NCI-H345 (cell line): ENCODE measurements around the gene SPATA16.
"Not testable (repeated sequence)": the region's sequence is repeated elsewhere in the genome, so short reads cannot be mapped to it uniquely, and the experiment has no call there.

Experiments used
- DNase-seq: peaks from one replicate; lab custom pipeline; 2025; lab: John Stamatoyannopoulos, UW

The SPATA16 gene

DNA sequence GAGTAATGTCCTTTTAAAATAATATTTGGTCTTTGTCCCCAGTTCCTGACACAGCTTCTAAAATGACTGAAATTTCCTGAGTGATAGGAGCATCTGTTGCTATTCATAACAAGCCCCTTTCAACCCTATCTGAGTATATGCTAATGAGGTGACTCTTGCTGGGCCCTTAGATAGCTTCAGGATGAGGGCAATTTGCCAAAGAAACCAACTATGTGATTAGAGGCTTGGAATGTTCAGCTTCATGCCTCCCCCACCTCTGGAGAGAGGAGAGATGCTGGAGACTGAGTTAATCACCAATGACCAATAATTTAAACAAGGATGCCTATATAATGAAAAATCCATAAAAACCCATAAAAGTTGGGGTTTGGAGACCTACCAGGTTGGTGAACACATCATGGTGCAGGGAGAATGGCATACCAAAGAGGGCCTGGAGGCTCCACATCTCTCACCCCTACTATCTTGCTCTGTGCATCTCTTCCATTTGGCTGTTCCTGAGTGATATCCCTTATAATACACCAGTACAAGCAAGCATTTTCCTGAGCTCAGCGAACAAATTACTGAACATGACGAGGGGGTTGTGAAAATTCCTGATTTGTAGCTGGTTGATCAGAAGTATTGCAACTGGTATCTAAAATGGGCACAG is 201.3 kb downstream of the SPATA16 start:
- DNase-seq: no peak

DNA sequence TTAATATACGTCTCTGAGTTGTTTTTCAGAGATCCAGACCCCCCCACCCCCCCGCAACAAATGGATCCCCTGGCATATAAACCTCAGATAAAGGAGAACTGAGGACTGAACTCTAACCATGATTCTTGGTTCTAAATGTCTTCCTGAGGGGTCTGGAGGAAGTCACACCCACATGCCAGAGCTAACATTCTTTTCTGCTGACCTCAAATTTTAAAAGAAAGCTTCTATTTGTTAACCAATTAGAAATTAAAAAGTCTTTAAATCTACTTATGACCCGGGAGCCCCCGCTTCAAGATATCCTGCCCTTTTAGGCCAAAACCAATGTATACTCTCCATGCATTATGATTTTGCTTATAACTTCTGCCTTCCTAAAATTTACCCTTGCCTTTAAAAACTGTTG is 202.2 kb downstream of the SPATA16 start:
- no peak for DNase-seq

DNA sequence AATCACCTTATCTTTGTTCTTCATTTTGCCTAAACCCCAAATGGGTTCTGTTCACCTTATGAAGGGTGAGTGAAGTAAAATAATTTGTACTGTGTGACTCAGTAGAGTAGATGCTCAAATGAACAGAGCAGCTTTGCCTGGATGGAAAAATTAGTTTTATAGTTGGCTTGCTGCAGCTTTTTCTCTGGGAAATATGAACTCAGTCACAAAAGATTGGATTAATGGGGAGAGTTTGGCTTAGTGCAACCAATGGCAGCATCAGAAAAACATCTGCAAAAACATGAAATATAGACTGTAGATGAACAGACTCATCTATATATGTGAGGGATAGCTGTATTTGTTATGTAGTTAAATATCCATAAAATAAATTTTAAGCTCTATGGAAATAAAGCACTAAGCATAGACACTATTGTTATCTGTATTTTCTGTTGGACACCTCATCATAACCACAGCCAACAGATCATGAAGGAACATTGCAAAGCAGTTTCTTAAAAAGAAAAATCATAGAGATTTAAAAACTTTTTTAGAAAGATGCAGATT is 209.2 kb downstream of the SPATA16 start:
- no peak for DNase-seq

DNA sequence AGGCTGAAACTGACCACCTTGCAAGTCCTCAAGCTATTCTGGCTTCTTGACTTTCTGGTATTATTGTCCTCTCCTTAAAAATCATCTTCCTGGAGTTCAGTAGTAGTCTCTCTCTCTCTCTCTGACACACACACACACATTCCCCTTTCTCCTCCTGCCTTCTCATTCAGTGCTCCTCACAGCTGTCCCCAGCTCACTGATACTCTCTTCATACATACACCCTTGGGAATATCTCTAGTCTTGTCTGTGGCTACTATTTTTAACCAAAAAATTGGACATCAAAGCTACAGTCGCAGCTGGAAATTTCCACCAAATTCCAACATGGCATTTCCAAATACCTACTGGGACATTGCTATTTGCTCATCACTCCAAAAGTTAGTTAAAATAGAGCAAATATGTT is 211.6 kb downstream of the SPATA16 start:
- DNase-seq: no peak

DNA sequence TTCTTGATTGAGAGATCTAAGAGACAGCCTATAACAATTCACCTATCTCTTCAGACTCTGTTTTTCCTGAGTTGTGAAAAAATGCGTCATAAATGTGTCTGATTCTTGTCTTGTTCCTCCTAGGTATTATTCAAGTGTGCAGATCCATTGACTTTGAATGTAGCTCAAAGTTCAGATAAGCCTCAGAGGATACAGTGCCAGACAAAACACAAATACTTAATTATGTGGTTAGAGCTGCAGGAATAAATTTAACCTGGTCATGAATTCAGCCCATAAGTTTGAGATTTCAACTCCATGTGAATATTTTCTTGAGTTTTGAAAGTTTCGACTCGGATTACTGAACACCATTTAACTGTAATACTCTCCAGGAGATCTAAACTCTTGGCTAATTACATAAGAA is 216.5 kb downstream of the SPATA16 start:
- DNase-seq: no peak

DNA sequence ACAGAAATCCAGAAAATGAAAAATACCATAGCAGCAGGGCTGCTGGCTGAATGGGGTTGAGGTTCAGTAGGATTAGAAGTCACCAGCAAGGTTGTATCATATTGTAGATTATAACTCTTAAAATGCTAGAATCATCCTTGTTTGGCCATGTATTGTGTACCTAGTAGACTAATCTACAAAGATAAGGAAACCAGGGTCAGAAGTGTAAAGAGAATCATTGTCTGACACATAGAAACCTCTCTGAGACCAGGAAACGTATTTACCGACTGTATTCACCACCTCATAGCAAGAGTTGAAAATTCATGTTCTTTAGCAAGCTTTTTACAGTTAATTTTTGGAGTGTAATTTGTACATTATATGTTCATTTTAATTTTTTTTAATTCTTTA is 221.7 kb downstream of the SPATA16 start:
- DNase-seq: no peak

DNA sequence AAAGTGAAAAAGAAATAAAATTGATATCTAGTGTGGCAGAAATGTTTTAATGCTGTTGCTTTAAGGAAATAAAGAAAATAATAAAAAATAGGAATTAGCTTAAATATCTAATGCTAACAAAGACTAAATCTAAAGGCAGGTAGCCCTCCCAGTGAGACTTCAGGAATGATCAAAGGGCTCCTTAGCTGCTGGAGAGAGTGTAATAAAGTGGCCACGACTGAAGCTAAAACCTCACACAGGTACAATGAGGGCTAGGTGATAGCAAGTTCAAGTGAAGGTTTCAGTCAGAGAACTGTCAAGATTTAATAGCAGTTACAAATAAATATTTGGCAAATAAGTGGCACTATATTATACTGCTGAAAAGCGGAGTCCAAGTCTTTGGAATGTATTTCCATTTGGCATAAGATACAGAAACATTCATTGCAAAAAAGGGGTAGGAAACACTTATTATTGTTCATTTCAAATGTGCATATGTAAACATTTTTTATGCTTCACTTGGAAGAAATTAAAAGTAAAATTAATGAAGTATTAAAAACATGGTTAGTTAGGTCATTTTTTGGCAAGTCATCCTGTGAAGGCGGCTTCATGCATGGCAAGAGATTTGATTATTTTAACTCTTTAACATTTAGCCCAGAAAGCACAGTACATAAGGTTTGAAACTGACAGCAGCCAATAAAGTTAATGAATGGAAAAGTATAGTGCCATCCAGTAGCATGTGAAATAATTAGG is 222.3 kb downstream of the SPATA16 start:
- DNase-seq: no peak

DNA sequence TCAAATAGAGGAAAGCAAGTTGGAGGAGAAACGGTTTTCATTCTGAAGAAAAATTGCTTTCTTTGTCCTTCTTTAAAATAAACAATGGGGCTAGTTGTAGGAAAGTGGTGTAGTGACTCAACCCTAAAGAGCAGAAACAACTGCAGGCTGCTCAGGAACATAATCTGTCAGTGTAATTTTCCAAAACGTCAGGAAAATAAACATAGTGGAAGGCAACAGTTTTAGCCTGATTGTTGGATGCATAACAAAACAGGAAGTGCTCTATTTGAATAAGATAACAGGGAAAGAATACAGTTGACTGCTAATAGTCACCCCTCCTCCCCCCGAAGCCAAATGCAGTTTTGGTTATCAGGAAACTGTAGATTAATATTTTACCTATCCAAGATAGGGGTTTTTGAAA is 222.9 kb downstream of the SPATA16 start:
- no peak for DNase-seq

DNA sequence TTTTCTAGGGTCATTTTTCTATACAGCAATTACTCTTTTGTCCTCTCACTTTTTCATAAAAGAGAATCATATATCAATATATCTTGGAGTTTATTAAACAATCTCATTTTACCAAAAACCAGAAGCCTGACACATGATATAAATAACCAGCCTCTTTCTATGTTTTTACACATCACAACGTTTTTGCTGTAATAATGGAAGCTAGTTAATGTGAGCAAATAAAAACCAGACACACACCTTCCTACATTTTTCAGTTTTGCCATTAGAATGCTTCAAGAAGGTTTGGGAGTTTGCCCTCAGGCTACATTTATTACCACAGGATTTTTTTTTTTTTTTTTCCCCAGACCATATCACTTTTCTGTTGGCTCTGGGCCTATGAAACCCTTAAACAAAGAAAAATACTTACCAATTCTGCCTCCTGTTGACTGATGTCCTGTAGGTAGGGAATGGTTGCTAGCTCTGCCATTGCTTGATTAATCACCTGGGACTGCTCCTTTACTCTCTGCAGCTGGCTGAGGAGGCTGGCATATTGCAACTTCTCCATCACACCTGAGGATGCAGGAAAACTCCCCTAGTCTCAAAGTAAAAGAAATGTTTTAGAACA is 225.0 kb downstream of the SPATA16 start:
- DNase-seq: no peak

DNA sequence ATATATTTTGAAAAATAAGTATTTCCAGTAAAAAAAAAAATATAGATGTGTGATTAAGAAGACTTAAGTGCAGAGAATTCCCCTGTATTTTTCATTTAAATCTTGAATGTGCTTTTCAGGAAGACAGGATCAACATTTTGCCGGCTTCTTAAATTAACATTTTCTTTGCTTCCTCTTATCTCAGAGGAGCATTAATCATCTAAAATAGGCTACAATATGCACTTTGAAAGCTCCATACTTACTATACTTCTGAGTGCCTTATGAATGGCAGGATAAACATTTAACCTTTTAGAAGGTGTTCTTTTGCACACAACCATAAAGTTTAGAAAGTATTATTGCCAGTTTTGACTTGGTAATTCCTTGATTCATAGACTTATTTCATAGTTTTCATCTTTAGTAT is 226.2 kb downstream of the SPATA16 start:
- no peak for DNase-seq

DNA sequence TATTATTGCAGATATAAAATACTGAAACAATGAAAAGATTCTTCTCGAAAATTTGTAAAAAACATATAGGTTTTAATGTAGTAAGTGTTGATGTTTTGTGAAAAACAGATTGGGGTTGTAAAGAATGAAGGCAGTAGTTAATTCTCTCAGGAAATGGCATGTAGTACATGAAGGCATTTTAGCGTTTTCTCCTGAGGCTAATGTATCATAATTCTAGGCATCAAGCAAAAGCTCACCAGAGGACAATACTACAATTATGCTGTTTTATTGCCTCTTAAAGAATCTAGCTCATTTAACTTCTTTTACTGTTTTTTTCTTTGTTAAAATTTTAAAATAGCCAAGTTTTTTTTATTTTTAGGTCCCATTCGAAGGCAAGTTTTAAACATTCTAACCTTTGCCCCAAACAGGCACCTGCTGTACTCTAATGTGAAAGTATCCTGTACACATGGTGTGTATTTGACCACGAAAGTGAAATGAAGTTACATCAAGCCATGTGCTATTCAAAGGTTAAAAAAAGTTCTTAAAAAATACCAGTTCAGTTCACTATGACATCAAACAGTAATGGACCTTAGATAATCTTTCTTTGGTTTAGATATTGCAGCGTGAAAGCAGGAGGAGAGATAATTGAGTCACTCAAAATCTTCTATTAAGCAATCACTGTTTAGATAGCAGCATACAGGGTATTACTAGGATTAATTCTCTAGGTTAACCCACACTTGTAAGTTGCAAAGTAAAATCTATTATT is 227.0 kb downstream of the SPATA16 start:
- DNase-seq: no peak

DNA sequence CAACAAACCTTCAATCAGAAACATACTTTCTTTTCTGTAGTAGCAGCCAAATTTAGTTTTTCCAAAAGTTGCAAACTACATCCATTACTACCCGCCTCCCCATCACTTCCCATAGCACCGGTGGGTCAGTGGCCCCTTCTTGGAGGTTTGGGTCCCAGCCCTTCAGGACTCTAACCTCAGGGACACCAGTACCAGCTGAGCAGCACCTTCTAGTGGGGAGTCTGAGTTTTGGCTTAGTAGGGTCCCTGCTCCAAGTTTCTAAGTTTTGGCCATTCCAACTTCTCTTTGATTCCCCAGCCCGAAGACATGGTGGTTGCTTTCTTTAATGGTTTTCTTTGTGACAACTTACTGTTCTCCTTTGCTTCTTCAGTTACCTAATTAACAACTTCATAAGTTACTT is 229.9 kb downstream of the SPATA16 start:
- no peak for DNase-seq

DNA sequence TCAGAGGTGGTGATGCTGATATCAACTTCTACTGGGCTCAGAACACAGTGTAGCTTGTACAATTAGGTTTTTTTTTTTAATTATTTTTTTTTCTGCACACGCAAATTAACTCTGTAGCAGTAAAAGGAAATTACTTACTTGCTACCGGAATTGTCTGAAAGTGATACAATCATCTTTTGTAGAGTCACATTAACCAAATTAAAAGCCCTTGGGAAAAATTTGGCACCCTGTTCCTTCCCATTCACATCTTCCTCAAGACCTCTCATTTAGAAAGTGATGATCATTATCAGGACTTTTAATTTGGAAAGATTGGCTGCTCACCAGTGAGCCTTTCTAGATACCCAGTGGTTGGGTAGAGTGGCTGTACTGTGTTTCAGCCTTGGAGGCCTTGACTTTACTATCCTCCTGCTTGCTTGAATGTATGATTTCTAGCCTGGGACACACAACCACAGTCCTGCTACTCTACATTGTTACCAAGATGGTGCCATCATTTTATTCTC is 232.2 kb downstream of the SPATA16 start:
- no peak for DNase-seq

DNA sequence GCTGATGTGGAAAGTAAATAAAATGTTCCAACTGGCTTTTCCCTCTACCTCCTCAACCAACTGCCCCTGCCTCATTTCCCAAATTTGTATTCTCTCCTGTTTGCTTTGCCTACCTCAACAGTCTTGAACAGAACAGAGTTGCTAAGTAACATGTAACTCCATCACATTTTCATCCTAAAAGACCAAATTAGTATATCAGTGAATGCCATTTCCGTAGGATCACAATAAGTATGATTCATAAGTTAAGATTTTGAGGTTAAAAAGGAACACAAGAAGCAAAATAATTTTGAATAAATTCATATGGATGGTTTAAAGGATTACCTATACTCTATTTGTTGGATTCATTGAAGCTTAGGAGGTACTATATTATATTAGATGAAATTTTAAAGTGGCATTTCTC is 235.6 kb downstream of the SPATA16 start:
- DNase-seq: no peak

DNA sequence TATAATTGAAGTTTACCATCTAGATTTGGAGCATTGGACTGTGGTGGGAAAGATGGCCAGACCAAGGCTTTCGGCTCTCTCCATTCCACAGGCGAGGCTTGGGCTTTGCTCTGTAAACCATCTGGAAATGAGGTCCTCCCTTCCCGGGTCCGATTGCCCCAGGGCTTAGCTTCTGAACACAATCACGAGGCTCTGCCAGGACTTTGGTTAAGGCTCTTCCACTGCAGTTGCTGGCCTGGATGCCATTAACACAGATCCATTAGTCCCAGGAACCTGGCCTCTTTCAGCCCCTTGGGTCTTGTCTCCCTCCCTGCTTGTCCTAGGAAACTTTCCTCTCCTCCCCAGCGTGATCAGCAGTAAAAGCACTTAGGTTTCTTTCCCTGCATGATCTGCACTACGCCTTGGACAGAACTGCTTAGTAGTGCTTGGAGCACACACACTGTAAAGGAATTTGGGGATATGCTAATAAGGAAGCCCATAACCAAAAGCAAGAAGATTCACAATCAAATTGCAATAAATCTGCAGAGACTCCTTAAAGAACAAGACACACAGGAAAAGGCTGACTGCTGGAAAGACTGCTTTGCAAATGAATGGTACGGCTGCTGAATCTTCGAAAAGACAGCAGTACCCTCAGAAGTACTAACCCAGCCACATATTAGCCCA is 236.2 kb downstream of the SPATA16 start:
- no peak for DNase-seq

DNA sequence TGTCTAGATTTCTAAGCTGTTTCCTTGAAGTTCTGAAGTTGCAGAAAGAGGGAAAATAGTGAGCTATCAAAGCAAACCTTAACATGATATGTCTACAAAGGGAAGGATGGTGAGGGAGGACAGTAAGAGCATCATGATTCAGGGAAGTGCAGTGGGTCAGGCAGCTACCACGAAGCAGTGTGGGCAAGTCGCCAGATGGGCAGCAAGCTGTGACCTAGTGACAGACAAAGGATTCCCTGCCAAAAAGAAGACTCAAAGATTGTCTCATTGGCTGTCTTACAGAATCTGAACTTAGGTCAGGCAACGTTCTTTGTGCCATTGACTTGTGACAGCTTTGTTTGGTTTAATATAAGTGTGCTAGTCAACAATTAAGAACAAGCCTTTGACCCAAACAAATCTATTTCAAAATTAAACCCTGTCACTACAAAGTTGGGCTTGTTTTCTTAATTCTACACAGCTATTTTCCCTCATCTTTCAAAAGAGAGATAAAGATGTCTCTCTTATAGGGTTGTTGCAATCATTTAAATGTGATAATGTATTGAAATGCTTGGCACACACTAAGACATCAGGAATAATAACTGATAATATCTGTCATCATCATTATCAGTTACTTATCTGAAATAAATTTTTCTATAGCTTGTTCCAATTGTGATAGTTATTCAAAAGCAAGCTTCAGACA is 237.3 kb downstream of the SPATA16 start:
- DNase-seq: no peak

DNA sequence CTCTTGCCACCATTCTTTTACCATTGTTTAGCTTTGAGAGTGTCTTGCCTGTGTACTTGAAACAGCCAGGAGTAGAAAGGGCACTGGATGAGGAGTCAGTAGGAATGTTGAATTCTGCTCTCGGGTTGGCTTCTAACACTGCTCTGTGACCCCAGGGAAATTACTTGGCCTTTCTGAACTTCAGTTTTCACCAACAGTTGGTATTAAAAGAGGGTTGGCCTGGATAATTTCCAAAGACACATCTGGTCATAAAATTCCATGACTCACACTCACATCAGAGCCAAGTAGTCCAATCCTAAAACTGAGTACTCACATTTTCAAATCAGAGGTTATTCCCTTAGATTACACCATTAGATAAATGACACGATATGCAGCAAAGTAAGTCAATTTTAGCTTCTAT is 248.9 kb downstream of the SPATA16 start:
- DNase-seq: no peak

DNA sequence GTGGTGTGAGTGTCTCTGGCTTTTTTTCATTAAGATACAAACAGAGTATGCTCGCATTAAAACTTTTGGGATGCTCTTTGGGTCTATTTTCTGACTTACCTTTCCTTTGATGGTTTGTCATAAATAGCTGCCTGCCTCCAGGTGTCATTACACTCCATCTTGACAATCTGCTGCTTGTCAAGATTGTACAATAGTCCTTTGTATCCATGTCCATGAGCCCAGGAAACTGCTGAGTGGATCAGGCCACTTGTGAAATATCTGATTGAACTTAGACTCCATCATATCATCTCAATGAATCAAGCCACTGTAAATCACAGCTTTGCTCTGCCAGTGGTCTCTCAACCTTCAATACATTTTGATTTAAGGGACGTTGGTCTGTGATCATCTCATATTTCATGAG is 255.3 kb downstream of the SPATA16 start:
- no peak for DNase-seq

DNA sequence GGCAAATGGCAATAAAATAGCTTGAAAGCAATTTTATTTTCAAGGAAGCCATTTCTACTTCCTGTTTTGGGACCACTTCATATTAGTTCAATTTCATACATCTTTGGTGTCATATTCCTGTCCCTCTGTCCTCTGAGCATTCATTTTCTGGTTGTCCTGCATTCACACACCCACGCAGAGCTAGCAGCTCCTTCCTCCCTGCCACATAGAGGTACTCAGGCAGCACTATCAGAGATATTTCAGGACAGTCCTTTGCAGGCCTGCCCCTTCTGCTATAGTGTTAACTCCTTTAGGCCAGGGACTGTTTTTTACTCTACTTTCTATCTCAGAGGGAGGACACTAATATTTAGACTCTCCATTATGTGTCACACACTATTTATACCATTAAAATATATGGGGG is 258.5 kb downstream of the SPATA16 start:
- no peak for DNase-seq

DNA sequence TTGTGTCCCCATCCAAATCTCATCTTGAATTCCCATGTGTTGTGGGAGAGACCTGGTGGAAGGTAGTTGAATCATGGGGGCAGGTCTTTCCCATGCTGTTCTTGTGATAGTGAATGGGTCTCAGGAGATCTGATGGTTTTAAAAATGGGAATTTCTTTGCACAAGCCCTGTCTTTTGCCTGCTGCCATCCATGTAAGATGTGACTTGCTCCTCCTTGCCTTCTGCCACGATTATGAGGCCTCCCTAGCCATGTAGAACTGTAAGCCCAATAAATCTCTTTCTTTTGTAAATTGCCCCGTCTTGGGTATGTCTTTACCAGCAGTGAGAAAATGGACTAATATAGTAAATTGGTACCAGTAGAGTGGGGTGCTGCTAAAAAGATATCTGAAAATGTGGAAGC is 261.7 kb downstream of the SPATA16 start:
- DNase-seq: not testable (repeated sequence)

DNA sequence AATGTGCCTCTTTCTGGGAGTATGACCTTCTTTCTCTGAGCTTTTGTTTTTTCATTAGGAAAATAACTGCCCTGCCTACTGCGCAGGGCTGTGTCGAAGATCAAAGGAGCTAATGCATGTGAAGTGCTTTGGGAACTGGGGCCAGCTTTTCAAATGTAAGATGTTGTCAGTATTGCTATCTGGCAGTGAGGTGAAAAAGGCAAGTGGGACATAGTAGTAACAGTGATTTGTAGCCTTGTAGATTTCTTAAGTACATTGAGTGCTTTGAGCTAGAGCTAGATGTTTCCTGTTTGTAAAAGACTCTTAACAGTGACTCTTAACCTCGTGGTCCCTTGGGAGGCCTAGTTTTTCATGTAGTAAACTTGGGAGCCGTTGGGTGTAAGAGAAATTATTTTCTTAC is 264.0 kb downstream of the SPATA16 start:
- DNase-seq: no peak
